Ovary (tissue), 9 donors: ENCODE measurements around the gene ZNF91. TPM values are rescaled to one million over a fixed set of nuclear protein-coding genes. Genes with fewer than 3 reads are reported as not detected.

Source experiments
- DNase-seq, 5 donors: peaks; one replicate each; pipeline ENCODE4 v3.0.0-alpha.2; 2019 to 2020
- H3K27ac ChIP-seq, 2 donors: fragments of 200-600 bp; one replicate each; pipeline versions ENCODE4 v1.5.1 to v1.8.0; 2019 to 2022
- H3K27me3 ChIP-seq: fragments of 200-600 bp; one replicate; pipeline ENCODE4 v1.8.0; 2022
- H3K36me3 ChIP-seq: fragments of 200-600 bp; sonication (generic); one replicate; pipeline ENCODE4 v1.5.1; 2019
- H3K4me1 ChIP-seq: one replicate; pipeline ENCODE4 v1.8.1; 2013; ENCODE audit warnings: mild to moderate bottlenecking, moderate library complexity; ENCODE audit not compliant: insufficient read depth
- H3K4me3 ChIP-seq: fragments of 200-600 bp; sonication (generic); one replicate; pipeline ENCODE4 v1.5.1; 2017
- H3K9me3 ChIP-seq, 2 donors: fragments of 200-600 bp in 1 of 2; sonication (generic) in 1 of 2; one replicate each; pipeline versions ENCODE4 v1.5.1 to v1.8.1; 2013 to 2019; ENCODE audit warnings: mild to moderate bottlenecking in 1 of 2, moderate library complexity in 1 of 2
- EP300 ChIP-seq: sonication (generic); formaldehyde crosslinking; IDR thresholded peaks from one replicate; pipeline ENCODE4 v1.6.1; 2017; ENCODE audit warnings: antibody characterized with exemption
- POLR2A ChIP-seq: fragments of 450-650 bp; IDR thresholded peaks from one replicate; pipeline ENCODE4 v1.6.1; 2017; ENCODE audit warnings: antibody characterized with exemption, mild to moderate bottlenecking, moderate library complexity
- WGBS, 3 donors: extraction: QIAGEN DNeasy Blood & Tissue Kit in 1 of 3; methylation state at CpG; one replicate each; pipeline versions ENCODE4 v1.1.5 to v1.1.7; 2013 to 2017; 5-methylcytosine and 5-hydroxymethylcytosine counted together
- intact Hi-C, 4 donors: fragments of 100-400 bp; cut with DNase I; formaldehyde crosslinking; loops; one replicate each; pipeline versions ENCODE4 v1.11.0 to v1.15.1; 2022 to 2023
- polyA plus RNA-seq, 2 donors: library from polyadenylated mRNA; stranded (reverse); fragments of 200-250 nt in 1 of 2; fragments of 350-450 nt in 1 of 2; fragmentation: Illumina TruSeq in 1 of 2; extraction: RNeasy Lipid Tissue Mini Kit (QIAGEN cat#74804) in 1 of 2; gene quantifications; one replicate each; pipeline ENCODE4 v1.2.3, GENCODE V29; 2013 to 2014
- total RNA-seq, 7 donors: library from RNA; depleted of rRNA in 2 of 7; stranded (reverse); fragments of >200 nt in 2 of 7; fragmentation: NEBNext Ultra II Directional in 3 of 7; extraction: Animal tissue kit (Norgen Biotek cat#: 25700) in 3 of 7; gene quantifications; one replicate each; pipeline versions ENCODE4 v1.1.0 to v1.2.4, GENCODE V29; 2016 to 2023
- TF ChIP-seq, protein P1 (sequence below), 3 donors: fragments of 450-650 bp in 2 of 3; fragments of 200-600 bp in 1 of 3; IDR thresholded peaks; one replicate each; pipeline versions ENCODE4 v1.5.1 to v1.8.0; 2016 to 2022; ENCODE audit warnings: antibody characterized with exemption in 3 of 3, mild to moderate bottlenecking in 1 of 3
- donor health status: DM: no; HTN: no; CAD: no; lungs with moderate emphysema.
- donor health status: DM: no; HTN: no; CAD: no.
- donor health status: Bipolar disorder and iron deficiency.
- donor health status: DM: yes; HTN: yes; CAD: no.
- donor health status: DM: no; HTN: no; CAD: no.
- donor health status: DM: yes; HTN: yes; CAD: no.

Gene ZNF91
- total and polyA plus RNA-seq, 9 donors: 13.2 to 85.6 (median 66.6) TPM

GRCh38 chr19:23403581-23404324 is 8.5 kb upstream of the ZNF91 start:
- no peak overlapping the region for H3K27ac ChIP-seq
- H3K9me3 ChIP-seq: no peaks in the 10 kb centered on the region
- H3K36me3 ChIP-seq: no peaks in the 10 kb centered on the region
- intact Hi-C loops: no loop called here
- no peaks in the 10 kb centered on the region for H3K4me1 ChIP-seq
- TF ChIP-seq EP300 (no peak), POLR2A (no peak)
- TF ChIP-seq, protein P1, sequence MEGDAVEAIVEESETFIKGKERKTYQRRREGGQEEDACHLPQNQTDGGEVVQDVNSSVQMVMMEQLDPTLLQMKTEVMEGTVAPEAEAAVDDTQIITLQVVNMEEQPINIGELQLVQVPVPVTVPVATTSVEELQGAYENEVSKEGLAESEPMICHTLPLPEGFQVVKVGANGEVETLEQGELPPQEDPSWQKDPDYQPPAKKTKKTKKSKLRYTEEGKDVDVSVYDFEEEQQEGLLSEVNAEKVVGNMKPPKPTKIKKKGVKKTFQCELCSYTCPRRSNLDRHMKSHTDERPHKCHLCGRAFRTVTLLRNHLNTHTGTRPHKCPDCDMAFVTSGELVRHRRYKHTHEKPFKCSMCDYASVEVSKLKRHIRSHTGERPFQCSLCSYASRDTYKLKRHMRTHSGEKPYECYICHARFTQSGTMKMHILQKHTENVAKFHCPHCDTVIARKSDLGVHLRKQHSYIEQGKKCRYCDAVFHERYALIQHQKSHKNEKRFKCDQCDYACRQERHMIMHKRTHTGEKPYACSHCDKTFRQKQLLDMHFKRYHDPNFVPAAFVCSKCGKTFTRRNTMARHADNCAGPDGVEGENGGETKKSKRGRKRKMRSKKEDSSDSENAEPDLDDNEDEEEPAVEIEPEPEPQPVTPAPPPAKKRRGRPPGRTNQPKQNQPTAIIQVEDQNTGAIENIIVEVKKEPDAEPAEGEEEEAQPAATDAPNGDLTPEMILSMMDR (IDR thresholded peaks at IDR 0.05): no peak
- H3K4me3 ChIP-seq: no peak overlapping the region
- no peaks in the 10 kb centered on the region for H3K27me3 ChIP-seq
- DNase-seq: no peak
- 51 to 62% (median 59%) methylated on average over 4 of the region's 4 CpGs for WGBS, 3 donors

- TF ChIP-seq EP300 (no peak), POLR2A (no peak)
- TF ChIP-seq, protein P1 (IDR thresholded peaks at IDR 0.05): no peak
- Histone ChIP-seq H3K4me3 (no peak overlapping the region), H3K9me3 (no peaks in the 10 kb centered on the region), H3K4me1 (no peaks in the 10 kb centered on the region), H3K36me3 (no peaks in the 10 kb centered on the region), H3K27ac (no peak overlapping the region), H3K27me3 (no peaks in the 10 kb centered on the region)
- intact Hi-C loops: no loop called here
- 48 to 59% (median 51%) methylated on average over 3 of the region's 3 CpGs for WGBS, 3 donors
- no peak for DNase-seq
Observed at GRCh38 chr19:23403052-23403451, 7.8 kb upstream of the ZNF91 start.

- Histone ChIP-seq H3K27me3 (no peaks in the 10 kb centered on the region), H3K9me3 (no peaks in the 10 kb centered on the region), H3K36me3 (no peaks in the 10 kb centered on the region), H3K4me1 (no peaks in the 10 kb centered on the region), H3K27ac (no peak overlapping the region), H3K4me3 (no peak overlapping the region)
- TF ChIP-seq, protein P1 (IDR thresholded peaks at IDR 0.05): no peak
- no peak for TF ChIP-seq EP300
- TF ChIP-seq POLR2A: no peak
- intact Hi-C loops: no loop called here
- DNase-seq: no peak
- WGBS, 3 donors: 93 to 95% (median 95%) methylated on average over 2 of the region's 2 CpGs
Observed at GRCh38 chr19:23402388-23402787, 7.1 kb upstream of the ZNF91 start.

DNA sequence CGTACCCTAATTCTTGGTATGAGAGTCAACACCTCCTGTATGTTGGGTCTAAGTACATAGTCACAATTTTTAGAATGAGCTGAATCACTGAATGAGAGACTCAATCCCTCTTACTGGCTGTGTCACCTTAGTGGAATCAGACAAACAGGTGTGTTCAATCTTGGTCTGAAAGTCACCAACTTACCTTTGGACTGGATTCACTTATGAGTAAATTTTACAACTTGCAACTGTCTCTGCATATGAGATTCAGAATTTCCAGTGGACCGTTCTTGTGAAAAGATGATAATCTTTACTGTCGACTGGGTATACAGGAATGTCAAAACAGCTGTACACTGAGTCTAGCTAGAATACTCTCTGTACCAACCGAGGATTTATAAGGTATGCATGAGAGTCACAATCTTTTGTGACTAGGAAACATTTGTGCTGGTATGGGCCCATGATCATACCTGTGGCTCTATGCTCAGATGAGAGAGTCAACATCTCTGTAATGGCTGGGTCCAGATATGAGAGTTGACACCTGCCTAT is 5.9 kb upstream of the ZNF91 start:
- intact Hi-C loops: no loop called here
- Histone ChIP-seq H3K4me3 (no peak overlapping the region), H3K36me3 (no peaks in the 10 kb centered on the region), H3K9me3 (no peaks in the 10 kb centered on the region), H3K27ac (no peak overlapping the region), H3K4me1 (no peaks in the 10 kb centered on the region), H3K27me3 (no peaks in the 10 kb centered on the region)
- TF ChIP-seq POLR2A (no peak), EP300 (no peak)
- TF ChIP-seq, protein P1 (IDR thresholded peaks at IDR 0.05): no peak
- WGBS, 3 donors: 89 to 92% (median 90%) methylated on average over 4 of the region's 4 CpGs
- no peak for DNase-seq
